ENCODE results near the gene MXI1. TPM values are rescaled to one million over a fixed set of nuclear protein-coding genes. Genes with fewer than 3 reads are reported as not detected.

The MXI1 gene
- total RNA-seq, 1 experiment from 2014 or later: 12.1 TPM

GRCh38 chr10:110284262-110284661 is 76.9 kb downstream of the MXI1 start:
- CTCF ChIA-PET: no interaction called here
- ATAC-seq (no peak), DNase-seq (ENCODE audit: low read depth, low spot score) (no peak)
- Histone ChIP-seq H3K4me1 (ENCODE audit: control insufficient read depth, insufficient read depth, low read length) (no peaks in the 10 kb centered on the region), H3K9me3 (ENCODE audit: control insufficient read depth, insufficient read depth, low read depth, low read length) (no peaks in the 10 kb centered on the region), H3K36me3 (ENCODE audit: control insufficient read depth, insufficient read depth, low read length) (peaks cover 4% of the 10 kb centered on the region; the same call in 1 of the 2 replicates), H3K27me3 (ENCODE audit: control insufficient read depth, insufficient read depth, low read length) (no peaks in the 10 kb centered on the region), H3K4me3 (ENCODE audit: low read depth in 2 of 2, low read length in 2 of 2) (no peak overlapping the region), H3K27ac (ENCODE audit: low read length) (no peak overlapping the region)
- in situ Hi-C loops (cut with HindIII; ENCODE audit: low pct_unique_long_range_greater_than_20kb, low sequenced_read_pairs): no loop called here
- POLR2A ChIA-PET: no interaction called here
- TF ChIP-seq SIN3A (IDR thresholded peaks at IDR 0.05; ENCODE audit: borderline replicate concordance, insufficient read depth, low read depth, low read length) (no peak), POLR2AphosphoS5 (IDR thresholded peaks at IDR 0.05; ENCODE audit: low read depth, low read length) (no peak), TCF7L2 (IDR thresholded peaks at IDR 0.05; ENCODE audit: low read depth, low read length) (no peak)
- TF ChIP-seq, protein P1, sequence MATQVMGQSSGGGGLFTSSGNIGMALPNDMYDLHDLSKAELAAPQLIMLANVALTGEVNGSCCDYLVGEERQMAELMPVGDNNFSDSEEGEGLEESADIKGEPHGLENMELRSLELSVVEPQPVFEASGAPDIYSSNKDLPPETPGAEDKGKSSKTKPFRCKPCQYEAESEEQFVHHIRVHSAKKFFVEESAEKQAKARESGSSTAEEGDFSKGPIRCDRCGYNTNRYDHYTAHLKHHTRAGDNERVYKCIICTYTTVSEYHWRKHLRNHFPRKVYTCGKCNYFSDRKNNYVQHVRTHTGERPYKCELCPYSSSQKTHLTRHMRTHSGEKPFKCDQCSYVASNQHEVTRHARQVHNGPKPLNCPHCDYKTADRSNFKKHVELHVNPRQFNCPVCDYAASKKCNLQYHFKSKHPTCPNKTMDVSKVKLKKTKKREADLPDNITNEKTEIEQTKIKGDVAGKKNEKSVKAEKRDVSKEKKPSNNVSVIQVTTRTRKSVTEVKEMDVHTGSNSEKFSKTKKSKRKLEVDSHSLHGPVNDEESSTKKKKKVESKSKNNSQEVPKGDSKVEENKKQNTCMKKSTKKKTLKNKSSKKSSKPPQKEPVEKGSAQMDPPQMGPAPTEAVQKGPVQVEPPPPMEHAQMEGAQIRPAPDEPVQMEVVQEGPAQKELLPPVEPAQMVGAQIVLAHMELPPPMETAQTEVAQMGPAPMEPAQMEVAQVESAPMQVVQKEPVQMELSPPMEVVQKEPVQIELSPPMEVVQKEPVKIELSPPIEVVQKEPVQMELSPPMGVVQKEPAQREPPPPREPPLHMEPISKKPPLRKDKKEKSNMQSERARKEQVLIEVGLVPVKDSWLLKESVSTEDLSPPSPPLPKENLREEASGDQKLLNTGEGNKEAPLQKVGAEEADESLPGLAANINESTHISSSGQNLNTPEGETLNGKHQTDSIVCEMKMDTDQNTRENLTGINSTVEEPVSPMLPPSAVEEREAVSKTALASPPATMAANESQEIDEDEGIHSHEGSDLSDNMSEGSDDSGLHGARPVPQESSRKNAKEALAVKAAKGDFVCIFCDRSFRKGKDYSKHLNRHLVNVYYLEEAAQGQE (IDR thresholded peaks at IDR 0.05; ENCODE audit: insufficient read depth in 1 of 2, low read depth in 2 of 2, low read length in 1 of 2): no peak
- TF ChIP-seq, protein P2, sequence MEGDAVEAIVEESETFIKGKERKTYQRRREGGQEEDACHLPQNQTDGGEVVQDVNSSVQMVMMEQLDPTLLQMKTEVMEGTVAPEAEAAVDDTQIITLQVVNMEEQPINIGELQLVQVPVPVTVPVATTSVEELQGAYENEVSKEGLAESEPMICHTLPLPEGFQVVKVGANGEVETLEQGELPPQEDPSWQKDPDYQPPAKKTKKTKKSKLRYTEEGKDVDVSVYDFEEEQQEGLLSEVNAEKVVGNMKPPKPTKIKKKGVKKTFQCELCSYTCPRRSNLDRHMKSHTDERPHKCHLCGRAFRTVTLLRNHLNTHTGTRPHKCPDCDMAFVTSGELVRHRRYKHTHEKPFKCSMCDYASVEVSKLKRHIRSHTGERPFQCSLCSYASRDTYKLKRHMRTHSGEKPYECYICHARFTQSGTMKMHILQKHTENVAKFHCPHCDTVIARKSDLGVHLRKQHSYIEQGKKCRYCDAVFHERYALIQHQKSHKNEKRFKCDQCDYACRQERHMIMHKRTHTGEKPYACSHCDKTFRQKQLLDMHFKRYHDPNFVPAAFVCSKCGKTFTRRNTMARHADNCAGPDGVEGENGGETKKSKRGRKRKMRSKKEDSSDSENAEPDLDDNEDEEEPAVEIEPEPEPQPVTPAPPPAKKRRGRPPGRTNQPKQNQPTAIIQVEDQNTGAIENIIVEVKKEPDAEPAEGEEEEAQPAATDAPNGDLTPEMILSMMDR (IDR thresholded peaks at IDR 0.05): no peak
- intact Hi-C loops (cut with micrococcal nuclease; ENCODE audit: unreplicated experiment): no loop called here
- no TSS peak for BruUV-seq (replicated peaks)

GRCh38 chr10:110285501-110285900 is 78.1 kb downstream of the MXI1 start:
- Histone ChIP-seq H3K27ac (ENCODE audit: low read length) (no peak overlapping the region), H3K4me1 (ENCODE audit: control insufficient read depth, insufficient read depth, low read length) (no peaks in the 10 kb centered on the region), H3K36me3 (ENCODE audit: control insufficient read depth, insufficient read depth, low read length) (peaks cover 15% of the 10 kb centered on the region), H3K9me3 (ENCODE audit: control insufficient read depth, insufficient read depth, low read depth, low read length) (no peaks in the 10 kb centered on the region), H3K27me3 (ENCODE audit: control insufficient read depth, insufficient read depth, low read length) (no peaks in the 10 kb centered on the region), H3K4me3 (ENCODE audit: low read depth in 2 of 2, low read length in 2 of 2) (no peak overlapping the region)
- DNase-seq (ENCODE audit: low read depth, low spot score) (no peak), ATAC-seq (peak; percentile 63; the same call in 1 of the 2 replicates)
- BruUV-seq (replicated peaks): no TSS peak
- intact Hi-C loops (cut with micrococcal nuclease; ENCODE audit: unreplicated experiment): no loop called here
- no peak for TF ChIP-seq SIN3A (IDR thresholded peaks at IDR 0.05; ENCODE audit: borderline replicate concordance, insufficient read depth, low read depth, low read length)
- TF ChIP-seq POLR2AphosphoS5 (IDR thresholded peaks at IDR 0.05; ENCODE audit: low read depth, low read length): no peak
- TF ChIP-seq, protein P2 (IDR thresholded peaks at IDR 0.05): no peak
- TF ChIP-seq, protein P1 (IDR thresholded peaks at IDR 0.05; ENCODE audit: insufficient read depth in 1 of 2, low read depth in 2 of 2, low read length in 1 of 2): no peak
- no peak for TF ChIP-seq TCF7L2 (IDR thresholded peaks at IDR 0.05; ENCODE audit: low read depth, low read length)
- CTCF ChIA-PET: no interaction called here
- in situ Hi-C loops (cut with HindIII; ENCODE audit: low pct_unique_long_range_greater_than_20kb, low sequenced_read_pairs): no loop called here
- POLR2A ChIA-PET: interaction anchor here (0.6 kb wide), 2 partner anchors 11 to 689 kb away, joined by 3 read pairs; no protein-coding TSS in a partner anchor
